Measurements from ENCODE around the gene UNKL. TPM values are rescaled to one million over a fixed set of nuclear protein-coding genes. Genes with fewer than 3 reads are reported as not detected.

Gene UNKL
- total RNA-seq, 2 experiments from 2014 or later = 22.6 to 24.2 TPM

- peak overlapping the region; percentile 82 for H3K4me3 Mint-ChIP-seq
- peak overlapping the region; percentile 74 for H3K27ac Mint-ChIP-seq
- no peaks in the 10 kb centered on the region for H3K9me3 Mint-ChIP-seq
- H3K36me3 Mint-ChIP-seq = peaks cover 4% of the 10 kb centered on the region
- no peaks in the 10 kb centered on the region for H3K27me3 Mint-ChIP-seq
- H3K4me1 Mint-ChIP-seq = peaks cover 21% of the 10 kb centered on the region
- DNase-seq = no peak
Observed at GRCh38 chr16:1350691-1351090, 63.8 kb downstream of the UNKL start.

GRCh38 chr16:1349951-1350350, 64.6 kb downstream of the UNKL start:
- H3K27me3 Mint-ChIP-seq = no peaks in the 10 kb centered on the region
- no peaks in the 10 kb centered on the region for H3K9me3 Mint-ChIP-seq
- DNase-seq = no peak
- H3K4me1 Mint-ChIP-seq = peaks cover 21% of the 10 kb centered on the region
- peaks cover 4% of the 10 kb centered on the region for H3K36me3 Mint-ChIP-seq
- H3K27ac Mint-ChIP-seq = no peak overlapping the region
- H3K4me3 Mint-ChIP-seq = peak overlapping the region; percentile 82

GRCh38 chr16:1349351-1349750, 65.2 kb downstream of the UNKL start:
- Mint-ChIP-seq H3K27me3 (no peaks in the 10 kb centered on the region), H3K9me3 (no peaks in the 10 kb centered on the region), H3K27ac (no peak overlapping the region), H3K36me3 (peaks cover 3% of the 10 kb centered on the region), H3K4me1 (peaks cover 21% of the 10 kb centered on the region), H3K4me3 (no peak overlapping the region)
- no peak for DNase-seq

- H3K9me3 Mint-ChIP-seq = no peaks in the 10 kb centered on the region
- no peak for DNase-seq
- peaks cover 21% of the 10 kb centered on the region for H3K4me1 Mint-ChIP-seq
- no peak overlapping the region for H3K27ac Mint-ChIP-seq
- H3K36me3 Mint-ChIP-seq = peaks cover 3% of the 10 kb centered on the region
- H3K27me3 Mint-ChIP-seq = no peaks in the 10 kb centered on the region
- H3K4me3 Mint-ChIP-seq = no peak overlapping the region
Observed at GRCh38 chr16:1348926-1349325, 65.6 kb downstream of the UNKL start.

- peaks cover 18% of the 10 kb centered on the region for H3K4me1 Mint-ChIP-seq
- peaks cover 3% of the 10 kb centered on the region for H3K36me3 Mint-ChIP-seq
- H3K4me3 Mint-ChIP-seq = no peak overlapping the region
- no peaks in the 10 kb centered on the region for H3K9me3 Mint-ChIP-seq
- no peak overlapping the region for H3K27ac Mint-ChIP-seq
- no peaks in the 10 kb centered on the region for H3K27me3 Mint-ChIP-seq
- DNase-seq = no peak
Observed at GRCh38 chr16:1348441-1348840, 66.1 kb downstream of the UNKL start.

- no peaks in the 10 kb centered on the region for H3K9me3 Mint-ChIP-seq
- H3K36me3 Mint-ChIP-seq = peaks cover 3% of the 10 kb centered on the region
- H3K27ac Mint-ChIP-seq = no peak overlapping the region
- no peaks in the 10 kb centered on the region for H3K27me3 Mint-ChIP-seq
- peaks cover 19% of the 10 kb centered on the region for H3K4me1 Mint-ChIP-seq
- no peak overlapping the region for H3K4me3 Mint-ChIP-seq
- no peak for DNase-seq
Observed at GRCh38 chr16:1347962-1348361, 66.5 kb downstream of the UNKL start.

GRCh38 chr16:1347286-1347855, 67.1 kb downstream of the UNKL start:
- Mint-ChIP-seq H3K27me3 (no peaks in the 10 kb centered on the region), H3K36me3 (peaks cover 2% of the 10 kb centered on the region), H3K27ac (no peak overlapping the region), H3K9me3 (no peaks in the 10 kb centered on the region), H3K4me3 (no peak overlapping the region), H3K4me1 (peaks cover 21% of the 10 kb centered on the region)
- DNase-seq = no peak

GRCh38 chr16:1346422-1347285, 67.8 kb downstream of the UNKL start:
- Mint-ChIP-seq H3K36me3 (peaks cover 2% of the 10 kb centered on the region), H3K27me3 (no peaks in the 10 kb centered on the region), H3K4me3 (no peak overlapping the region), H3K9me3 (no peaks in the 10 kb centered on the region), H3K27ac (peak overlapping the region; percentile 42), H3K4me1 (peaks cover 24% of the 10 kb centered on the region)
- DNase-seq = no peak

- Mint-ChIP-seq H3K4me1 (peaks cover 22% of the 10 kb centered on the region), H3K9me3 (no peaks in the 10 kb centered on the region), H3K36me3 (peaks cover 2% of the 10 kb centered on the region), H3K27ac (peak overlapping the region; percentile 42), H3K4me3 (no peak overlapping the region), H3K27me3 (no peaks in the 10 kb centered on the region)
- DNase-seq = no peak
Observed at GRCh38 chr16:1345651-1346421, 68.7 kb downstream of the UNKL start.

- H3K27me3 Mint-ChIP-seq = no peaks in the 10 kb centered on the region
- peaks cover 16% of the 10 kb centered on the region for H3K4me1 Mint-ChIP-seq
- no peaks in the 10 kb centered on the region for H3K36me3 Mint-ChIP-seq
- DNase-seq = no peak
- H3K9me3 Mint-ChIP-seq = no peaks in the 10 kb centered on the region
- H3K4me3 Mint-ChIP-seq = no peak overlapping the region
- no peak overlapping the region for H3K27ac Mint-ChIP-seq
Observed at GRCh38 chr16:1345087-1345486, 69.4 kb downstream of the UNKL start.

- Mint-ChIP-seq H3K36me3 (no peaks in the 10 kb centered on the region), H3K27ac (no peak overlapping the region), H3K4me1 (peaks cover 16% of the 10 kb centered on the region), H3K27me3 (no peaks in the 10 kb centered on the region), H3K4me3 (no peak overlapping the region), H3K9me3 (no peaks in the 10 kb centered on the region)
- DNase-seq = no peak
Observed at GRCh38 chr16:1344499-1344898, 70.0 kb downstream of the UNKL start.

GRCh38 chr16:1343428-1344242, 70.9 kb downstream of the UNKL start:
- peaks cover 16% of the 10 kb centered on the region for H3K4me1 Mint-ChIP-seq
- H3K27ac Mint-ChIP-seq = no peak overlapping the region
- H3K4me3 Mint-ChIP-seq = peak overlapping the region; percentile 43
- DNase-seq = no peak
- H3K27me3 Mint-ChIP-seq = no peaks in the 10 kb centered on the region
- H3K9me3 Mint-ChIP-seq = no peaks in the 10 kb centered on the region
- no peaks in the 10 kb centered on the region for H3K36me3 Mint-ChIP-seq

GRCh38 chr16:1342526-1343427, 71.7 kb downstream of the UNKL start:
- H3K27me3 Mint-ChIP-seq = no peaks in the 10 kb centered on the region

More at GRCh38 chr16:1342526-1343427, 71.7 kb downstream of the UNKL start:
- Mint-ChIP-seq H3K4me1 (peaks cover 16% of the 10 kb centered on the region), H3K36me3 (no peaks in the 10 kb centered on the region), H3K27ac (no peak overlapping the region), H3K9me3 (no peaks in the 10 kb centered on the region), H3K4me3 (peak overlapping the region; percentile 47)
- peak; percentile 90 for DNase-seq
